Activated CD4-positive, alpha-beta T cell treated with anti-CD3 and anti-CD28 coated beads for 1 hour (primary cell): ENCODE measurements around the gene KLF6.

ENCODE experiments used
- DNase-seq: peaks from one replicate; pipeline ENCODE4 v3.0.0-alpha.2; 2020

The KLF6 gene

GRCh38 chr10:3808689-3809199 lies 23.7 kb upstream of the KLF6 start:
- DNase-seq: no peak

- no peak for DNase-seq
Observed at GRCh38 chr10:3807928-3808496, 23.0 kb upstream of the KLF6 start.

GRCh38 chr10:3807211-3807927 lies 22.4 kb upstream of the KLF6 start:
- DNase-seq: no peak

GRCh38 chr10:3806603-3807002 lies 21.6 kb upstream of the KLF6 start:
- no peak for DNase-seq

GRCh38 chr10:3805791-3806461 lies 20.9 kb upstream of the KLF6 start:
- DNase-seq: peak; percentile 40

- no peak for DNase-seq
Observed at GRCh38 chr10:3805201-3805790, 20.3 kb upstream of the KLF6 start.

- no peak for DNase-seq
Observed at GRCh38 chr10:3803927-3804741, 19.1 kb upstream of the KLF6 start.

GRCh38 chr10:3803295-3803926 lies 18.4 kb upstream of the KLF6 start:
- no peak for DNase-seq

- DNase-seq: no peak
Observed at GRCh38 chr10:3802526-3803265, 17.7 kb upstream of the KLF6 start.

- no peak for DNase-seq
Observed at GRCh38 chr10:3801558-3802192, 16.7 kb upstream of the KLF6 start.

- no peak for DNase-seq
Observed at GRCh38 chr10:3800586-3800985, 15.6 kb upstream of the KLF6 start.

- DNase-seq: no peak
Observed at GRCh38 chr10:3797750-3798149, 12.7 kb upstream of the KLF6 start.

GRCh38 chr10:3793553-3793952 lies 8.5 kb upstream of the KLF6 start:
- DNase-seq: no peak

- no peak for DNase-seq
Observed at GRCh38 chr10:3792710-3793219, 7.8 kb upstream of the KLF6 start.

GRCh38 chr10:3791974-3792633 lies 7.1 kb upstream of the KLF6 start:
- DNase-seq: no peak

GRCh38 chr10:3790858-3791257 lies 5.8 kb upstream of the KLF6 start:
- DNase-seq: no peak

- DNase-seq: no peak
Observed at GRCh38 chr10:3790272-3790671, 5.3 kb upstream of the KLF6 start.

GRCh38 chr10:3789621-3790020 lies 4.6 kb upstream of the KLF6 start:
- DNase-seq: no peak

- no peak for DNase-seq
Observed at GRCh38 chr10:3787816-3788215, 2.8 kb upstream of the KLF6 start.

GRCh38 chr10:3787016-3787400 lies 2.0 kb upstream of the KLF6 start:
- no peak for DNase-seq
